NCI-H2029 treated with DMSO at 0.1 percent for 48 hours (cell line): ENCODE data around the gene DPP6.
A peak's percentile ranks its signal among the peaks of the same experiment; 100 is the strongest.

Source experiments
- DNase-seq: peaks from one replicate; lab custom pipeline; 2025; lab: John Stamatoyannopoulos, UW

The DPP6 gene

GRCh38 chr7:154769001-154769400 is 716.8 kb downstream of the DPP6 start:
- DNase-seq = no peak

- no peak for DNase-seq
Measured at GRCh38 chr7:154769527-154769926, 717.3 kb downstream of the DPP6 start.

- DNase-seq = no peak
Measured at GRCh38 chr7:154770361-154770760, 718.2 kb downstream of the DPP6 start.

- no peak for DNase-seq
Measured at GRCh38 chr7:154770962-154771361, 718.8 kb downstream of the DPP6 start.

- DNase-seq = no peak
Measured at GRCh38 chr7:154774303-154774969, 722.2 kb downstream of the DPP6 start.

- no peak for DNase-seq
Measured at GRCh38 chr7:154775681-154776080, 723.5 kb downstream of the DPP6 start.

GRCh38 chr7:154776350-154776749 is 724.2 kb downstream of the DPP6 start:
- no peak for DNase-seq

GRCh38 chr7:154777023-154777422 is 724.8 kb downstream of the DPP6 start:
- no peak for DNase-seq

- no peak for DNase-seq
Measured at GRCh38 chr7:154777489-154777888, 725.3 kb downstream of the DPP6 start.

GRCh38 chr7:154777908-154778307 is 725.7 kb downstream of the DPP6 start:
- no peak for DNase-seq

GRCh38 chr7:154781369-154782303 is 729.4 kb downstream of the DPP6 start:
- DNase-seq = no peak

GRCh38 chr7:154783281-154783909 is 731.2 kb downstream of the DPP6 start:
- no peak for DNase-seq

- no peak for DNase-seq
Measured at GRCh38 chr7:154785898-154786297, 733.7 kb downstream of the DPP6 start.

GRCh38 chr7:154789404-154789803 is 737.2 kb downstream of the DPP6 start:
- no peak for DNase-seq

- no peak for DNase-seq
Measured at GRCh38 chr7:154791611-154792010, 739.4 kb downstream of the DPP6 start.

- DNase-seq = no peak
Measured at GRCh38 chr7:154792436-154793055, 740.3 kb downstream of the DPP6 start.

GRCh38 chr7:154794147-154794780 is 742.1 kb downstream of the DPP6 start:
- no peak for DNase-seq

- no peak for DNase-seq
Measured at GRCh38 chr7:154795014-154795413, 742.8 kb downstream of the DPP6 start.

- peak; percentile 61 for DNase-seq
Measured at GRCh38 chr7:154795437-154795836, 743.2 kb downstream of the DPP6 start.

- DNase-seq = no peak
Measured at GRCh38 chr7:154804449-154804848, 752.3 kb downstream of the DPP6 start.

- no peak for DNase-seq
Measured at GRCh38 chr7:154812027-154812426, 759.8 kb downstream of the DPP6 start.
